GM12891 (cell line): ENCODE data around the gene ANO2.

Experiments used
- DNase-seq: peaks from one replicate; pipeline ENCODE4 v3.0.0; 2011; ENCODE audit warnings: low spot score; ENCODE audit not compliant: insufficient read length
- FAIRE-seq: peaks from 2 replicates; lab custom pipeline; 2011; peaks lifted over from hg19 to GRCh38; lab: Jason Lieb, UNC
- PAX5 ChIP-seq: IDR thresholded peaks from 2 replicates; pipeline ENCODE4 v1.6.1; 2011; ENCODE audit warnings: low read length, moderate library complexity, mild to moderate bottlenecking; ENCODE audit not compliant: insufficient read depth, severe bottlenecking
- POLR2A ChIP-seq: IDR thresholded peaks from 2 replicates; pipeline ENCODE4 v1.6.1; 2011; ENCODE audit warnings: low read depth, low read length, control low read depth
- POLR2AphosphoS5 ChIP-seq: IDR thresholded peaks from 2 replicates; pipeline ENCODE4 v1.6.1; 2011; ENCODE audit warnings: low read depth, low read length, control low read depth
- POU2F2 ChIP-seq: IDR thresholded peaks from 2 replicates; pipeline ENCODE4 v1.6.1; 2011; ENCODE audit warnings: low read depth, mild to moderate bottlenecking, control low read depth, low read length, moderate library complexity
- SPI1 ChIP-seq: IDR thresholded peaks from 2 replicates; pipeline ENCODE4 v1.6.1; 2011; ENCODE audit warnings: low read depth, low read length, control low read depth
- TAF1 ChIP-seq: IDR thresholded peaks from 2 replicates; pipeline ENCODE4 v1.6.1; 2011; ENCODE audit warnings: low read depth, low read length, control low read depth

ANO2 gene

DNA sequence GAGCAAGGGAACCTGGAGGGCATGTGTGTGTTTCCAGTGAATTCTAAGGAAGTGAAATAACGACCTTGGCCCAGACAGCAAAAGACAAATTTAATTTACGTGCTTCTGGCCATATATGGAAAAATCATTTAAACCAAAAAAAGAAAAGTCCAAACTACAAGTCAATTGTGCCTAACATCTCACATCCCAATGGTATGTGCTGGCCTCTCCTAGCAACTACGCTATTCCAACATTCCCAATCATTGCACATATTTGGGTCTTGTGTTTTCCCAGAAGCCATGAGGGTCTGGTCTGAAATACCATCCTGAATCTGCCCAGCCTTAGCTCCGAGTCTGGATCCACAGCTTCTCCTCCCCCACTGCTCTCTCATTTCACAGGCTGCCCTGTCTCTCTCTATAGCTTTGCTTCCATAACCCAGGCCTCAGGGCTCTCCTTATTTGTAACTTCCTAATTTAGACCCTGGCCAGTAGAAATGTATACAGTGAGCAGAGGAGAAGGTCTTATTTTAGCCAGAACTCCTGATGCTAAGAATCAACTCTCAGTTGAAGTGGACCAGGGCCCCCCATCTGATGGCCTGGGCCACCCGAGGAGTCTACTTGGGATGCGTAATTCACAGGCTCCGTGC, 224.6 kb downstream of the ANO2 start:
- DNase-seq (no peak), FAIRE-seq (no peak)
- TF ChIP-seq TAF1 (no peak), POLR2A (no peak), POLR2AphosphoS5 (no peak), SPI1 (no peak), POU2F2 (no peak), PAX5 (no peak)

DNA sequence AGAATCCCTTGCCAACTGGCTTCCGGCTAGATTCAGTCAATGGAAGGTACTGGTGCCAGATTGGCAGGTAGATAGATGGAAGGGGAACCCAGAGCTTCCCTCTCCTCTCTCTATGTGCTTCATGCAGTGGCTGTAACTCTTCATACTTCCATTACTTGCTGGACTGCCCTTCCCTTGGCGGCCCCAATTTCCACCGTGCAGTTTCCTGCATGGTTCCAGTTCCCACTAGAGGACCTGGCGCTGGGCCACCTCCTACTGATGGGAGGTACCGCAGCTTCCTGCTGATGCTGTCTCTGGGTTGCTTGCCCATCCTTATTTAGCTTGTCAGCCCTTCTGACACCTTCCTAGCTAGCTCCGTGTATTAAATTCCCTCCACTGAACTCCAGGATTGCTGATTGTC, 226.4 kb downstream of the ANO2 start:
- TF ChIP-seq TAF1 (no peak), POLR2AphosphoS5 (no peak), SPI1 (no peak), POU2F2 (no peak), POLR2A (no peak), PAX5 (no peak)
- no peak for FAIRE-seq
- DNase-seq = no peak

DNA sequence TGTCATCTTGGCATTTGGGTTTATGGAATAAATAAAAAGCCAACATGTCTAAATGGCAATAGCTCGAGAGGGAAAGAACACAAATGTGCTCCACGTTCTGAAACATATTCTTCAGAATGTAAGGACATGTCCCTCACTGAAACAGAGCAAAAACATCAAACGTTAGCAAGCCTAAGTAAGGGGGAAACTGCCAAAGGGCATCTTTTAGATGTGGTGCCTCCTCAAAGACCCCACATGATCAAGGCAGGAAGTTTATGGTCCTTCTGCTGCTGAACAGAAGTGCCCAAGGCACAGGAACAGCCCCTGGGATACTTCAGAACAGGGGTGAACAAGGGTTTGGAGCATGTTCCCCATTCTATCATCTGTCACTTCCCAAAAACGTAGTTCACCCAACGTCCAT, 227.0 kb downstream of the ANO2 start:
- TF ChIP-seq PAX5 (no peak), POLR2AphosphoS5 (no peak), POLR2A (no peak), SPI1 (no peak), POU2F2 (no peak), TAF1 (no peak)
- DNase-seq = no peak
- FAIRE-seq = no peak

DNA sequence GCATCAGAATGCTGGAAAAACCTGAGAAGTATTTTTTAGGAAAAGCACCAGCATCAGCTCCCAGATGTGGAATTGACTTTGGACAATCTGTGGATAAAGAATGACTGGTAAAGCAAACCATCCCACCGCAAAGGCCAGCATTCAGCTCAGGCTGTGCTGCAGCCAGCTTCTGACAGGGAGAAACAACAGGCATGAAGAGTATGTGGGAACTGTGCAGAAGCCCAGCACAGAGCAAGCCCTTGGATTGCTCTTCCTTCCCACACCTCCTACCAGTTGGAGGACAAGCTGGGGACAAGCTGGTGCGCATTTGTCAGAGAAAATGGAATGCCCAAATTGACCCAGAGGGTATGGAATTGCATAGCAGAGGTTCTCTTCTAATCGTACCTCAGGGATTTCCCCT, 228.1 kb downstream of the ANO2 start:
- no peak for TF ChIP-seq PAX5
- no peak for TF ChIP-seq POLR2AphosphoS5
- no peak for TF ChIP-seq SPI1
- no peak for TF ChIP-seq POU2F2
- no peak for TF ChIP-seq TAF1
- no peak for TF ChIP-seq POLR2A
- DNase-seq (no peak), FAIRE-seq (no peak)

DNA sequence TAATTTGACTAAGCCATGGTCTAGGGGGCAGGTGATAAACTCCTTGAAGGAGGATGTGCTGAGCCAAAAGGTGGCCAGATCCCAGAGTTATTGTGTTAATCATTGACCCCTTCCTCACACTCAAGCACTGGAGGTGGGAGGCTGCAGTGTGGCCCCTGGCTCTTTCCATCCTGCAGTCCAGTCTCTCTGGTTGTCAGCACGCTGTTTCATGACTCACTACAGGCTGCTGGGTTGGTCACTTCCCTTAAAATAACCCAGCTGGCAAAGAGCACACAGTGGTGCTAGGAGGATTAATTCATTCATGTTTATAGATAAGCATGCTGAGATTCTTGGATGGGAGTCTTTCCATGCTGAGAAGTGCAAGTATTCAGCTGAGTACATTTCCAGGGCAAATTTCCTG, 228.9 kb downstream of the ANO2 start:
- DNase-seq (no peak), FAIRE-seq (no peak)
- TF ChIP-seq POLR2A (no peak), POU2F2 (no peak), PAX5 (no peak), SPI1 (no peak), POLR2AphosphoS5 (no peak), TAF1 (no peak)

DNA sequence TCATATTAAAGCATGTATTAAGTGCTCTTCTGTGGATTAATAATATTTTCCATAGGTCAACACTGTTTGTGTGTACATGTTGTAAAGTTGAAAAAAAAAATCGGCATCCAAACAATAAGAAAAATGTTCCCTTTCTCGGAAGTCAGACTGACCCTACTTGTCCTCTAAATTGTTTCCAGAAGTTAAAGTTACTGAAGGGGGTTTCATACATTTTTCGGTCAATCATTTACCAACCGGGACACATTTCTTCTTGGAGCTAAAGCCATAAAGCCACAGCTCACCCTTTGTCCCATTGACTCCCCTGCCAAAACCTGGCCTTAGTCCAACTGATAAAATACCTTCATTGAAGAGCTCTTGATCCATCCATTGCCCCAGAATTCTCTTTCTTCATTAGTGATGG, 230.0 kb downstream of the ANO2 start:
- TF ChIP-seq SPI1 (no peak), PAX5 (no peak), POLR2AphosphoS5 (no peak), POU2F2 (no peak), POLR2A (no peak), TAF1 (no peak)
- FAIRE-seq = no peak
- no peak for DNase-seq

DNA sequence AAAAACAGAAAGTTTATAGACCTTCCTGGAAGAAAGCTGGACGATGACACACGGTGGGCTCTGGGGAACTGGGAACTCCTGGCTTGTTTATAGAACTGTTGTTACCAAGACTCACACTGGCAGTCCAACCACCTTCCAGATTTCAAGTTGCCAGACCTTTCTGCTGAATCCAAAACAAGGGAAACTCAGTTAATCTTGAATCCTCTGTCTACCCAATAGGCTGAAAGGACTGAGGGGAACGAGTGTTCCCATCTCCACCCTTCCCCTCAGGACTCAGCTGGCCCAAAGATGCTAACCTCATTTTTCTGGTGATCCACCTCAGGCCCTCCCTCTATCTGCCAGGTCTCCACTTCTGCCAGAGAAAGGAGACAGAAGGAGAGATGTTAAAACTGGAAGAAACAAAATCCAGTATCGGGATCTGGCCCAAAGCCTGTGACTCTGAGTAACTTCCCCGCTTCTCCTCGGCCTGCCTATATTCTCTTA, 231.4 kb downstream of the ANO2 start:
- no peak for DNase-seq
- no peak for FAIRE-seq
- TF ChIP-seq PAX5 (no peak), POLR2AphosphoS5 (no peak), TAF1 (no peak), SPI1 (no peak), POLR2A (no peak)

DNA sequence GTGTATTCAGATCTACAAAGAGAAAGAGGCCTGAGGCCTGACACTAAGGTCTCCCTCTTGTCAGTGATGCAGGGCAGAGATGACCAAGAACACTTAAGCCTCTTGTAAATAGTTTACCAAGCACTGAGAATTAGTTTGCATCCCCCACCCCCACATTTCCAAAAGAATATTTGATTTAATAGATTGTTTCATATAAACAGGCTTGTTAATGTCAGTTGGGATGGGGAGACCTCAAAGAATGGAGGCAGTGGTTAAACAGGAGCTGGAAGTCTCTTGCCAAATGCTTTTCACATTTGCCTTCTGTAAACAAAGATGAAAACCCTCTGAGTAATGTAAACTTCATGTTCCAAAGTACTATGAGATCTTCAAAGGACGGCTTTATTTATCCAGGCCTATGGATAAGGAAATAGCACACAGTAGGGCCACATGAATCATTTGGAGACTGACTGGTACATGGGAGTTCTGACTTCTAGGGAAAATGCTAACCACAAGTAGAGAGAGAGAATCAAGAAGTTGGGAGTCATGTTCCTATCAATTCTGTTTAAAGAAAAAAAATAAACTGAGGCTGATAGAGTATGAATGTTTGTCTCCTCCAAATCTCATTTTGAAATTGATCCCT, 234.7 kb downstream of the ANO2 start:
- TF ChIP-seq TAF1 (no peak), SPI1 (no peak), POLR2AphosphoS5 (no peak), POU2F2 (no peak), PAX5 (no peak), POLR2A (no peak)
- DNase-seq = no peak
- FAIRE-seq = no peak

DNA sequence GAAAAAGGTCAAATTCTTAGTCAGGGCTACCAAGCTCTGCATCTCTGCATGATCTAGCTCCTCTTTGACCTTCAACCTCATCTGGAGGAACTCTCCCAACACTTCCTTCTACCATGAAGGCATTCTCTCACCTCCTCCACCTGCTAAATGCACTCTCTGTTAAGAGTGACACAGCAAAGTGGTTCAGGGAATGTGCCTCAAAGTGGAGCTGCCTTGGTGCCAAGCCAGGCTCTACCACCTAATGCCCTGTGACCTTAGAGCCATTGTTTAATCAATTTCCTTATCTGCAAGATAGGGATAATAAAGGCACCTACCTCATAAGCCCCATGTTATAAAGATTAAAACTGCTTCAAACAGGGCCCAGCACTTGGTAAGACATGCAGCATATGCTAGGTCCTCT, 236.7 kb downstream of the ANO2 start:
- DNase-seq (no peak), FAIRE-seq (no peak)
- no peak for TF ChIP-seq POU2F2
- TF ChIP-seq POLR2A = no peak
- TF ChIP-seq PAX5 = no peak
- no peak for TF ChIP-seq TAF1

DNA sequence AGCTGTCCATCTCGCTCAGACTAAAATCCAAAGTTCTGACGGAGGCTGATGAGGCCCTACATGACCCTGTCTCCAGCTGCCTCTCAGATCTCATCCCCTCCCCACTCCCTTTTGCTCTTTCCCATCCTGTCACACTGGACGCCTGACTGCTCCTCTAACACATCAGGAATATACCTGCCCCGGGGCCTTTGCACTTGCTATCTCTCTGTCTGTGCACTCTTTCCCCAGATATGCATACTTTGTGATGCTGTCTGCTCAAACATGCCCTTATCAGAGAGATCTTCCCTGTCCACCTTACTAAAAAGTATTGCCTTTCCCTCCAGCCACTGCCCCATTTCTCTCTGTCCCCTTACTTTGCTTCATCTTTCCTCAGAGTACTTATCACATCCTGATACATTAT, 238.8 kb downstream of the ANO2 start:
- FAIRE-seq = no peak
- no peak for TF ChIP-seq TAF1
- DNase-seq = no peak

DNA sequence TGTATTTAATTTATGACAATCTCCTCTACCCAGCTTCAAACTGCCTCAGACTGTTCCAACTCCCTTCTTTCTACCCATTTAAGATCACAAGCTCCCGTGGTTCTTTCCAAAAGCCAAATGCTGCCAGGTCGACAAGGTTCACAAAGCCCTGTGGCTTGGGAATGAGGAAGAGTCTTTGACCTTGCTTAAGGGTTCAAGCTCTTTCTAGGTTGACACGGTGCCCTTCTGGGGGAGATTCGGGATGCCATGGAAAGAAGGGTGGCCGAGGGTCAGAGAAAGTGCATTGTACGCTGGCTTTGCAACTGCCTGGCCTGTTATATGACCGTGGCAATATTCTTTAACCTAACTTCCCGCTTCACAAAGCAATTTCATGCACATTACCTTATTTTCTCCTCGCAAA, 239.3 kb downstream of the ANO2 start:
- DNase-seq = no peak
- no peak for TF ChIP-seq PAX5
- no peak for TF ChIP-seq POU2F2
- no peak for TF ChIP-seq TAF1
- no peak for TF ChIP-seq POLR2AphosphoS5
- no peak for TF ChIP-seq POLR2A
- TF ChIP-seq SPI1 = no peak
- FAIRE-seq = no peak
